ENCODE measurements around the gene RAB20. TPM values are rescaled to one million over a fixed set of nuclear protein-coding genes. Genes with fewer than 3 reads are reported as not detected.
A peak's percentile ranks its signal among the peaks of the same experiment; 100 is the strongest.

Gene RAB20
- total RNA-seq, 1 donor from 2014 or later, result 0.77 TPM

- Mint-ChIP-seq H3K4me3 (no peak overlapping the region), H3K4me1 (peaks cover 19% of the 10 kb centered on the region), H3K9me3 (peaks cover 5% of the 10 kb centered on the region), H3K36me3 (ENCODE audit: low read depth) (peaks cover 3% of the 10 kb centered on the region), H3K27me3 (ENCODE audit: low read depth) (no peaks in the 10 kb centered on the region), H3K27ac (ENCODE audit: unreplicated experiment) (no peak overlapping the region)
- TF ChIP-seq CTCF (conservative IDR thresholded peaks at IDR 0.05), result no peak
- no peak for DNase-seq (ENCODE audit: low read depth, low spot score)
These were observed 39.5 kb upstream of the RAB20 start for GRCh38 chr13:110600980-110601379.

GRCh38 chr13:110600261-110600819, 38.8 kb upstream of the RAB20 start:
- DNase-seq (ENCODE audit: low read depth, low spot score), result no peak
- peaks cover 19% of the 10 kb centered on the region for H3K4me1 Mint-ChIP-seq
- peak overlapping the region; percentile 57 for H3K27ac Mint-ChIP-seq (ENCODE audit: unreplicated experiment)
- no peak for TF ChIP-seq CTCF (conservative IDR thresholded peaks at IDR 0.05)
- H3K9me3 Mint-ChIP-seq, result peaks cover 5% of the 10 kb centered on the region
- H3K4me3 Mint-ChIP-seq, result no peak overlapping the region
- H3K36me3 Mint-ChIP-seq (ENCODE audit: low read depth), result peaks cover 3% of the 10 kb centered on the region
- H3K27me3 Mint-ChIP-seq (ENCODE audit: low read depth), result no peaks in the 10 kb centered on the region

- H3K27ac Mint-ChIP-seq (ENCODE audit: unreplicated experiment), result peak overlapping the region; percentile 23
- H3K9me3 Mint-ChIP-seq, result no peaks in the 10 kb centered on the region
- H3K4me1 Mint-ChIP-seq, result peaks cover 19% of the 10 kb centered on the region
- H3K4me3 Mint-ChIP-seq, result no peak overlapping the region
- DNase-seq (ENCODE audit: low read depth, low spot score), result no peak
- H3K27me3 Mint-ChIP-seq (ENCODE audit: low read depth), result no peaks in the 10 kb centered on the region
- H3K36me3 Mint-ChIP-seq (ENCODE audit: low read depth), result no peaks in the 10 kb centered on the region
- TF ChIP-seq CTCF (conservative IDR thresholded peaks at IDR 0.05), result no peak
These were observed 35.6 kb upstream of the RAB20 start for GRCh38 chr13:110597041-110597689.

GRCh38 chr13:110593430-110594130, 32.1 kb upstream of the RAB20 start:
- no peaks in the 10 kb centered on the region for H3K27me3 Mint-ChIP-seq (ENCODE audit: low read depth)
- no peak overlapping the region for H3K27ac Mint-ChIP-seq (ENCODE audit: unreplicated experiment)
- no peaks in the 10 kb centered on the region for H3K9me3 Mint-ChIP-seq
- no peak overlapping the region for H3K4me3 Mint-ChIP-seq
- DNase-seq (ENCODE audit: low read depth, low spot score), result no peak
- no peaks in the 10 kb centered on the region for H3K36me3 Mint-ChIP-seq (ENCODE audit: low read depth)
- peak; percentile 75 for TF ChIP-seq CTCF (conservative IDR thresholded peaks at IDR 0.05)
- H3K4me1 Mint-ChIP-seq, result peaks cover 12% of the 10 kb centered on the region

GRCh38 chr13:110592665-110593064, 31.1 kb upstream of the RAB20 start:
- no peak for TF ChIP-seq CTCF (conservative IDR thresholded peaks at IDR 0.05)
- Mint-ChIP-seq H3K27ac (ENCODE audit: unreplicated experiment) (no peak overlapping the region), H3K27me3 (ENCODE audit: low read depth) (no peaks in the 10 kb centered on the region), H3K9me3 (no peaks in the 10 kb centered on the region), H3K4me1 (peaks cover 10% of the 10 kb centered on the region), H3K36me3 (ENCODE audit: low read depth) (no peaks in the 10 kb centered on the region), H3K4me3 (no peak overlapping the region)
- DNase-seq (ENCODE audit: low read depth, low spot score), result no peak
